Heart left ventricle (tissue), 13 donors: Measurements from ENCODE around the gene CCL13.

Experiments used
- CTCF ChIP-seq, 12 donors: fragments of 200-600 bp; sonication (generic) in 4 of 12; IDR thresholded peaks; one replicate each; pipeline versions ENCODE4 v1.5.0 to v1.8.0; 2018 to 2022; ENCODE audit warnings: antibody characterized with exemption in 12 of 12, mild to moderate bottlenecking in 5 of 12
- POLR2A ChIP-seq, 2 donors: fragments of 450-650 bp; IDR thresholded peaks; one replicate each; pipeline ENCODE4 v1.6.1; 2017; ENCODE audit warnings: antibody characterized with exemption in 2 of 2, mild to moderate bottlenecking in 2 of 2, moderate library complexity in 2 of 2
- donor health status: ischemic (EF 13 %, LVEDD 7.1; RV severe dilation, severe dysfunction).
- donor health status: DM: no; HTN: yes; CAD: no.
- donor health status: DM: no; HTN: no; CAD: no.
- donor health status: ischemic (EF 25% LVEDD 6.9; RV normal size, moderate dysfunction).
- donor health status: ischemic (EF 25% LVEDD 5.7; RV mildly dilated, moderate dysfunction).
- donor health status: ischemic (EF 35%, LVEDD 5.7; RV mildly dilated, moderate dysfunction).
- donor health status: nonischemic (EF 11% LVEDD 7.7; RV severe dilation, severe dysfunction).
- donor health status: DM: yes; HTN: yes; CAD: no.
- donor health status: PGD.
- donor health status: ischemic (EF 29% LVEDD 5.4; RV normal size, mild dysfunction).
- donor health status: nonischemic (EF 23%, LVEDD 6.1; RV moderate dilation, normal function).

GRCh38 chr17:34374457-34374856 is 18.2 kb downstream of the CCL13 start:
- no peak for TF ChIP-seq CTCF (IDR thresholded peaks at IDR 0.05)
- TF ChIP-seq POLR2A (IDR thresholded peaks at IDR 0.05), result no peak
